ENCODE measurements around the gene TUFT1. TPM values are rescaled to one million over a fixed set of nuclear protein-coding genes. Genes with fewer than 3 reads are reported as not detected.

TUFT1 gene
- total RNA-seq, 1 donor from 2014 or later, result 6.8 TPM

- Histone ChIP-seq H3K4me3 (ENCODE audit: low read length in 3 of 3) (no peak overlapping the region), H3K4me1 (ENCODE audit: control insufficient read depth in 3 of 3, insufficient read depth in 3 of 3, low read length in 3 of 3) (no peaks in the 10 kb centered on the region), H3K27ac (ENCODE audit: low read depth, low read length) (no peak overlapping the region), H3K27me3 (ENCODE audit: control insufficient read depth in 3 of 3, insufficient read depth in 3 of 3, low read length in 3 of 3) (peaks cover 0 to 2% (median 0%) of the 10 kb centered on the region in 3 donors), H3K9me3 (ENCODE audit: control insufficient read depth in 3 of 3, low read length in 3 of 3) (no peaks in the 10 kb centered on the region), H3K9ac (ENCODE audit: low read depth in 1 of 3, low read length in 3 of 3) (no peak overlapping the region), H3K36me3 (ENCODE audit: control insufficient read depth in 3 of 3, insufficient read depth in 3 of 3, low read length in 3 of 3) (no peaks in the 10 kb centered on the region)
Measured at GRCh38 chr1:151502035-151502700, 37.9 kb upstream of the TUFT1 start.

- no peaks in the 10 kb centered on the region for H3K36me3 ChIP-seq (ENCODE audit: control insufficient read depth in 3 of 3, insufficient read depth in 3 of 3, low read length in 3 of 3)
- no peak overlapping the region for H3K4me3 ChIP-seq (ENCODE audit: low read length in 3 of 3)
- no peaks in the 10 kb centered on the region for H3K4me1 ChIP-seq (ENCODE audit: control insufficient read depth in 3 of 3, insufficient read depth in 3 of 3, low read length in 3 of 3)
- H3K9ac ChIP-seq (ENCODE audit: low read depth in 1 of 3, low read length in 3 of 3), result no peak overlapping the region
- H3K9me3 ChIP-seq (ENCODE audit: control insufficient read depth in 3 of 3, low read length in 3 of 3), result no peaks in the 10 kb centered on the region
- peaks cover 0 to 2% (median 0%) of the 10 kb centered on the region in 3 donors for H3K27me3 ChIP-seq (ENCODE audit: control insufficient read depth in 3 of 3, insufficient read depth in 3 of 3, low read length in 3 of 3)
- H3K27ac ChIP-seq (ENCODE audit: low read depth, low read length), result no peak overlapping the region
Measured at GRCh38 chr1:151502859-151503780, 37.0 kb upstream of the TUFT1 start.

GRCh38 chr1:151504252-151504651, 35.9 kb upstream of the TUFT1 start:
- H3K9ac ChIP-seq (ENCODE audit: low read depth in 1 of 3, low read length in 3 of 3), result no peak overlapping the region
- no peak overlapping the region for H3K4me3 ChIP-seq (ENCODE audit: low read length in 3 of 3)
- no peak overlapping the region for H3K27ac ChIP-seq (ENCODE audit: low read depth, low read length)
- peaks cover 0 to 2% (median 0%) of the 10 kb centered on the region in 3 donors for H3K27me3 ChIP-seq (ENCODE audit: control insufficient read depth in 3 of 3, insufficient read depth in 3 of 3, low read length in 3 of 3)
- H3K9me3 ChIP-seq (ENCODE audit: control insufficient read depth in 3 of 3, low read length in 3 of 3), result no peaks in the 10 kb centered on the region
- no peaks in the 10 kb centered on the region for H3K36me3 ChIP-seq (ENCODE audit: control insufficient read depth in 3 of 3, insufficient read depth in 3 of 3, low read length in 3 of 3)
- H3K4me1 ChIP-seq (ENCODE audit: control insufficient read depth in 3 of 3, insufficient read depth in 3 of 3, low read length in 3 of 3), result no peaks in the 10 kb centered on the region

GRCh38 chr1:151504759-151505158, 35.4 kb upstream of the TUFT1 start:
- Histone ChIP-seq H3K36me3 (ENCODE audit: control insufficient read depth in 3 of 3, insufficient read depth in 3 of 3, low read length in 3 of 3) (no peaks in the 10 kb centered on the region), H3K4me3 (ENCODE audit: low read length in 3 of 3) (no peak overlapping the region), H3K27me3 (ENCODE audit: control insufficient read depth in 3 of 3, insufficient read depth in 3 of 3, low read length in 3 of 3) (no peaks in the 10 kb centered on the region), H3K27ac (ENCODE audit: low read depth, low read length) (no peak overlapping the region), H3K9ac (ENCODE audit: low read depth in 1 of 3, low read length in 3 of 3) (no peak overlapping the region), H3K9me3 (ENCODE audit: control insufficient read depth in 3 of 3, low read length in 3 of 3) (no peaks in the 10 kb centered on the region), H3K4me1 (ENCODE audit: control insufficient read depth in 3 of 3, insufficient read depth in 3 of 3, low read length in 3 of 3) (no peaks in the 10 kb centered on the region)

- H3K4me3 ChIP-seq (ENCODE audit: low read length in 3 of 3), result no peak overlapping the region
- no peak overlapping the region for H3K27ac ChIP-seq (ENCODE audit: low read depth, low read length)
- no peaks in the 10 kb centered on the region for H3K36me3 ChIP-seq (ENCODE audit: control insufficient read depth in 3 of 3, insufficient read depth in 3 of 3, low read length in 3 of 3)
- peaks cover 11 to 15% (median 15%) of the 10 kb centered on the region in 3 donors for H3K4me1 ChIP-seq (ENCODE audit: control insufficient read depth in 3 of 3, insufficient read depth in 3 of 3, low read length in 3 of 3)
- H3K9ac ChIP-seq (ENCODE audit: low read depth in 1 of 3, low read length in 3 of 3), result no peak overlapping the region
- peaks cover 15 to 16% (median 15%) of the 10 kb centered on the region in 3 donors for H3K27me3 ChIP-seq (ENCODE audit: control insufficient read depth in 3 of 3, insufficient read depth in 3 of 3, low read length in 3 of 3)
- no peaks in the 10 kb centered on the region for H3K9me3 ChIP-seq (ENCODE audit: control insufficient read depth in 3 of 3, low read length in 3 of 3)
Measured at GRCh38 chr1:151508833-151509232, 31.3 kb upstream of the TUFT1 start.

GRCh38 chr1:151509350-151510019, 30.6 kb upstream of the TUFT1 start:
- Histone ChIP-seq H3K9ac (ENCODE audit: low read depth in 1 of 3, low read length in 3 of 3) (no peak overlapping the region), H3K4me1 (ENCODE audit: control insufficient read depth in 3 of 3, insufficient read depth in 3 of 3, low read length in 3 of 3) (peaks cover 11 to 15% (median 15%) of the 10 kb centered on the region in 3 donors), H3K9me3 (ENCODE audit: control insufficient read depth in 3 of 3, low read length in 3 of 3) (no peaks in the 10 kb centered on the region), H3K36me3 (ENCODE audit: control insufficient read depth in 3 of 3, insufficient read depth in 3 of 3, low read length in 3 of 3) (no peaks in the 10 kb centered on the region), H3K27me3 (ENCODE audit: control insufficient read depth in 3 of 3, insufficient read depth in 3 of 3, low read length in 3 of 3) (peaks cover 19 to 21% (median 20%) of the 10 kb centered on the region in 3 donors), H3K4me3 (ENCODE audit: low read length in 3 of 3) (no peak overlapping the region), H3K27ac (ENCODE audit: low read depth, low read length) (no peak overlapping the region)

GRCh38 chr1:151510020-151510405, 30.1 kb upstream of the TUFT1 start:
- H3K4me3 ChIP-seq (ENCODE audit: low read length in 3 of 3), result no peak overlapping the region
- no peaks in the 10 kb centered on the region for H3K9me3 ChIP-seq (ENCODE audit: control insufficient read depth in 3 of 3, low read length in 3 of 3)
- peaks cover 19 to 26% (median 25%) of the 10 kb centered on the region in 3 donors for H3K27me3 ChIP-seq (ENCODE audit: control insufficient read depth in 3 of 3, insufficient read depth in 3 of 3, low read length in 3 of 3)
- no peak overlapping the region for H3K27ac ChIP-seq (ENCODE audit: low read depth, low read length)
- H3K4me1 ChIP-seq (ENCODE audit: control insufficient read depth in 3 of 3, insufficient read depth in 3 of 3, low read length in 3 of 3), result peaks cover 11 to 15% (median 15%) of the 10 kb centered on the region in 3 donors
- no peak overlapping the region for H3K9ac ChIP-seq (ENCODE audit: low read depth in 1 of 3, low read length in 3 of 3)
- no peaks in the 10 kb centered on the region for H3K36me3 ChIP-seq (ENCODE audit: control insufficient read depth in 3 of 3, insufficient read depth in 3 of 3, low read length in 3 of 3)

- peak overlapping the region in 1 of 3 donors; percentile 50 for H3K9ac ChIP-seq (ENCODE audit: low read depth in 1 of 3, low read length in 3 of 3)
- no peaks in the 10 kb centered on the region for H3K36me3 ChIP-seq (ENCODE audit: control insufficient read depth in 3 of 3, insufficient read depth in 3 of 3, low read length in 3 of 3)
- peak overlapping the region; percentile 32 to 69 (median 66) for H3K4me3 ChIP-seq (ENCODE audit: low read length in 3 of 3)
- no peaks in the 10 kb centered on the region for H3K9me3 ChIP-seq (ENCODE audit: control insufficient read depth in 3 of 3, low read length in 3 of 3)
- no peak overlapping the region for H3K27ac ChIP-seq (ENCODE audit: low read depth, low read length)
- peaks cover 11 to 15% (median 15%) of the 10 kb centered on the region in 3 donors for H3K4me1 ChIP-seq (ENCODE audit: control insufficient read depth in 3 of 3, insufficient read depth in 3 of 3, low read length in 3 of 3)
- peaks cover 19 to 27% (median 27%) of the 10 kb centered on the region in 3 donors for H3K27me3 ChIP-seq (ENCODE audit: control insufficient read depth in 3 of 3, insufficient read depth in 3 of 3, low read length in 3 of 3)
Measured at GRCh38 chr1:151510614-151510956, 29.5 kb upstream of the TUFT1 start.

- H3K4me1 ChIP-seq (ENCODE audit: control insufficient read depth in 3 of 3, insufficient read depth in 3 of 3, low read length in 3 of 3), result peaks cover 11 to 15% (median 15%) of the 10 kb centered on the region in 3 donors
Measured at GRCh38 chr1:151510957-151511635, 29.0 kb upstream of the TUFT1 start, which contains the start of gene CGN. CGN (plus strand) TSS chr1:151511387; CDS start chr1:151518520, 7,133 bp downstream.

More at GRCh38 chr1:151510957-151511635, 29.0 kb upstream of the TUFT1 start, which contains the start of gene CGN:
- Histone ChIP-seq H3K36me3 (ENCODE audit: control insufficient read depth in 3 of 3, insufficient read depth in 3 of 3, low read length in 3 of 3) (no peaks in the 10 kb centered on the region), H3K9ac (ENCODE audit: low read depth in 1 of 3, low read length in 3 of 3) (peak within 1 kb of the TSS in 2 of 3 donors; percentile 50 to 64), H3K9me3 (ENCODE audit: control insufficient read depth in 3 of 3, low read length in 3 of 3) (no peaks in the 10 kb centered on the region), H3K27me3 (ENCODE audit: control insufficient read depth in 3 of 3, insufficient read depth in 3 of 3, low read length in 3 of 3) (peaks cover 19 to 27% (median 27%) of the 10 kb centered on the region in 3 donors), H3K4me3 (ENCODE audit: low read length in 3 of 3) (peak within 1 kb of the TSS; percentile 59 to 69 (median 66)), H3K27ac (ENCODE audit: low read depth, low read length) (no peak within 1 kb of the TSS)

All from skeletal muscle tissue (tissue), 4 donors.